HuH-7 (cell line): ENCODE measurements around the gene SLC25A30.
"Not testable (repeated sequence)": the region's sequence is repeated elsewhere in the genome, so short reads cannot be mapped to it uniquely, and the experiment has no call there.

Source experiments
- DNase-seq: peaks from one replicate; pipeline ENCODE4 v3.0.0; 2011; ENCODE audit warnings: low spot score

The SLC25A30 gene

DNA sequence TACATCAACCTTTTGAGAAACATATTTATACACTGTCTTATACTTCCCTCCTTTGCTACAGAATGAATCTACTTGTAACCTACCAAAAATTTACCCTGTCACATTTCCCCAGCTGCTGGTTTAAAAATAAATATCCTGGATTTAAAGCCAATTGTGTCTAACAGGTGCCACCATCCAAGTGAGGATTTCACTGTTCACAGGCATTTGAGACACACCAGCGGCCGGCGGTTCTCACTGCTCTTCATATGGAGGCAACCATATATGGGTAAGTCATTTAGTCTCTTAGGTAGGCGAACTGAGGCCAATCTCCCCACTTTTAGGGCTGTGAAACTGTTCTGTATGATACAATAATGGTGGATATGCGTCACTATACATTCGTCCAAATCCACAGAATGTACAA, 26.2 kb downstream of the SLC25A30 start:
- DNase-seq, result no peak

DNA sequence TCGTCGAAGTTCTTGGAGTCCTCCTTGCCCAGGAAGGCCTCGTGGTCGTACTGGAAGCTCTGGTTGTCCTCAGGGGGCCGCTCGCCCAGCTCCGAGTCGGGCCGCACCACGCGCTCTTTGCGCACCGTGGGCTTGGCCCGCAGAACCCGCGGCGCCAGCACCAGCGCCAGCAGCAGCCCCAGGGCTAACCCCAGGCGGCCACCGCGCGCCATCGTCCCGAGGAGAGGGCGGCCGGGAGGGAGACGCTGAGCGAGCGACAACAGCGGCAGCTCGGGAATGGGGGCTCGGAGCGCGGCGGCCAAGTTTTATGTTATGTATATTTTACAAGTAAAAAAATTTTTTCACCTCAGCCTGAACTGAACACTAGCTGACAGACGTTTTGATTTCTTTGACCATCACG, 27.0 kb downstream of the SLC25A30 start:
- not testable (repeated sequence) for DNase-seq

DNA sequence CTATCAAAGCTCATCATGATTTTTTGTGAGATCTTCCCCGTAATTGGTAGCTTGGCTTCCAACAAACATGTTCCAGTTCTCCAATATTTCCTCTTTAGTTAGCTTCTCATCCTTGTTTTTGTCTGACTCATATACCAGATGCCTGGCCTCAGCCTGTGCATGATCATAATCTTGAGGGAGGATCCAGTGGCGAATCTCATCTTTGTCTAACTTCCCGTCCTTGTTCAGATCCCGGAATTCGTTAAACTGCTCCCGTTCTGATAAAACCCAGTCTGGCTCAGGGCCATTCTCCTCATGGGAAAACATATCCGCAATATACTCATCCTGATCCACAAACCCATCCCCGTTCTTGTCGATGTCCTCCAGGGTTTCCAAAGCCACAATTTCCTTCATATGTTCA, 27.8 kb downstream of the SLC25A30 start:
- not testable (repeated sequence) for DNase-seq

DNA sequence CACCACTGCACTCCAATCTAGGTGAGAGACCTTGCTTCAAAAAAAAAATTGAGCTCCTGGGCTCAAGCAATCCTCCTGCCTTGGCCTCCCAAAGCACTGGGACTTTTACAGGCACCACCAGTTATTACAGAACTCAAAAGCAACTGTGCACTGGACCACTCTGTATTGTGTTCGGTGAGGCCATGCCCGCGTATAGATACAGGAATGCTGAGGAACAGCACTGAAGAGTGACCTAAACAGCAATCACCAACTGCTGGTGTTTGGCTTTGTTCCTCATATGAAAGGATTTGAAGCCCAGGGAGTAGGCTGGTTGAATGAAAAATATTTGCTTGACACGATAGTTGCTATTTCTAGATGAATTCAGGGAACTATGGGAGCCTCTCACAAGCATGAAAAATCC, 29.5 kb downstream of the SLC25A30 start:
- DNase-seq, result no peak

DNA sequence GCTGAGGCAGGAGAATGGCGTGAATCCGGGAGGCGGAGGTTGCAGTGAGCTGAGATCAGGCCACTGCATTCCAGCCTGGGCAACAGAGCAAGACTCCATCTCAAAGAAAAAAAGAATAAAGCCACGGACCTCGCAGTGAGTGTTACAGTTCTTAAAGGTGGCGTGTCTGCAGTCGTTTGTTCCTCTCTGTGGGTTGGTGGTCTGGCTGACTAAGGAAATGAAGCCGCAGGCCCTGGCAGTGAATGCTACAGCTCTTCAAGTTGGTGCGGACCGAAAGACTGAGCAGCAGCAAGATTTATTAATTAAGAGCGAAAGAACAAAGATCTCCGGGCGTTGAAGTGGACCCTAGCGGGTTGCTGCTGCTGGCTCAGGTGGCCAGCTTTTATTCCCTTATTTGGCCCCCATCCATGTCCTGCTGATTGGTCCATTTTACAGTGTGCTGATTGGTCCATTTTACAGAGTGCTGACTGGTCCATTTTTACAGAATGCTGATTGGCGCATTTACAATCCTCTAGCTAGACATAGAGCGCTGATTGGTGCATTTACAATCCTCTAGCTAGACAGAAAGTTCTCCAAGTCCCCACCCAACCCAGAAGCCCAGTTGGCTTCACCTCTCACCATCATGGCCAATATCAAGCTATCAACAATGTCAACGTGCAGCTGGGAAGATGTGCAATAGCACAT, 31.1 kb downstream of the SLC25A30 start:
- DNase-seq, result not testable (repeated sequence)

DNA sequence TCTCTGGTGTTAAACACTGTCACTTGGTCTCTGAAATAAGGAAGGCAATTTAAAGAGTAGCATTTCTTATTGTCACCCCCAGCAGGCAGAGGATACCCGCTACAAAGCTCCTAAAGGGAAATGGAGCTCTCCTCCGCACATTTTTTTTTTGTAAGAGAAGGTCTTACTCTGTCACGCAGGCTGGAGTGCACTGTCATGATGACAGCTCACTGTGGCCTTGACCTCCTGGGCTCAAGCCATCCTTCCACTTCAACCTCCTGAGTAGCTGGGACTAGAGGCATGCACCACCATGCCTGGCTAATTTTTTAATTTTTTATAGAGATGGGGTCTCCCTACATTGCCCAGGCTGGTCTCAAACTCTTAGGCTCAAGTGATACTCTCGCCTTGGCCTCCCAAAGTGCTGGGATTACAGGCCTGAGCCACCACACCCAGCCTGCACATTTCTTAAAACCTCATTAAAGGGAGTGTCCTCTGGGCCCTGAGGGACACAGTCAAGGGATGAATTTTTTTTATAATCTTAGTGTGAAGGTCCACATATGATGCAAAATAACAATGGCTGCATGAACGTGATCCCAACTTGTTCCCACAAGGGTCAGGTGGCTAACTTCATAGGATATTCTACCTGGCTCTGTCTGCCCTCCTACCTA, 32.1 kb downstream of the SLC25A30 start:
- no peak for DNase-seq

DNA sequence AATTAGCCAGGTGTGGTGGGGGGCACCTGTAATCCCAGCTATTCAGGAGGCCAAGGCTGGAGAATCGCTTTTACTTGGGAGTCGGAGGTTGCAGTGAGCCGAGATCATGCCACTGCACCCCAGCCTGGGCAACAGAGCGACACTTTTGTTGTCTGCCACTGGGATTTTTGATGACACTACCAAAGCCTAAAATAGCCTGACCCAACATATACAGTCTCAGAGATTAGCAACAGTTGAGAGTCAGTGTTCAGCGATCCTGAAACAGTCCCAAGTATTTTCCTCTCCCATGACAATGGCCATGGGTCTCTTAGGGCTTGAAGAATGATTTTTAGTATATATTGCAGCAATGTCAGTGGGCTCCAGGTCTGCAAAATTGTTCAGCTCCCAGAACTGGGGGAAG, 32.9 kb downstream of the SLC25A30 start:
- no peak for DNase-seq

DNA sequence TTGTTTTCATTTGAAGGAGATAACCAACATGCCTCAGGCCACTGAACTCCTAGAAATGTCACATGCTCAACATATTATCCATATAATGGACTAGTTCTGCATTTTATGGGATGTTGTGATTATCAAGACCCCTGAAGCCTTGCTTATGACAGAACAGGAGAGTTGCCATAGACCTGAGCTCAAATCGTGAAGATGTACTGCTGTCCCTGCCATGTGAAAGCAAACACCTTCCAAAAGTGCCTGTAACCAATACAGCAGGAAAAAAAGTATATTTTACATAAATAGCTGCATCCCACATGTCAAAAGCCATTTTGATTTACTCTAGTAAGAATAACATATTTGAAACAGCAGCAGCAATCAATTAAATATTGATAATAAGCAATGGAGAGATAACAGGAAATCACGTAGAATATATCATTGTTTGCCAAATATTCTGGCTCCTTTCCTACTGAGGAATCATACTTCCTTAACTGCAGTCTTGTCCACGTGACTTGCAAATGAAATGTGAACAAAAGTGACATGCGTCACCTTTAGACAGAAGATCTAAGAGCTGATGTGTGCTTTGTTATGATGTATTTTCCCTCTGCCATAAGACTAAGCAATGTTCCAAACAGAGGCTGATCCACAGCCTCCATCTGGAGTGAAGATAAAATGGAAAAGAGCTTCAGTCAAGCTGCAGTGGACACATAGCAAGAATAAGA, 33.5 kb downstream of the SLC25A30 start:
- DNase-seq, result no peak

DNA sequence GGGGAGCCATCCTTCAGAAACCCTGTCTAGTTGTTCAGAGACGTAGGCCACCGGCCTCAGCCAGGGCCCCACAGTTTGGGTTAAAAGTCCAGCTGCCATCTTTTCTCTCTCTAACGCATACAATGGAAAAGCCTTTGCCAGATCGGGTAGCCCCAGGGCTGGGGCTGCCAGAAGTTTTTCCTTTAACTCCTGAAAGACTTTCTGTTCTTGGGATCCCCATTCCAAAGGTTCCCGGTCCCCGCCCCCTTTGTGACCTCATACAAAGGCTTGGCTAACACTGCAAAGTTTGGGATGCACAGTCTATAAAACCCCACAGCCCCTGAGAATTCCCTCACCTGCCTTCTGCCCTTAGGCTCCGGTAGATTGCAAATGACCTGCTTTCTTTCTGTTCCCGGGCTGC, 35.4 kb downstream of the SLC25A30 start:
- not testable (repeated sequence) for DNase-seq

DNA sequence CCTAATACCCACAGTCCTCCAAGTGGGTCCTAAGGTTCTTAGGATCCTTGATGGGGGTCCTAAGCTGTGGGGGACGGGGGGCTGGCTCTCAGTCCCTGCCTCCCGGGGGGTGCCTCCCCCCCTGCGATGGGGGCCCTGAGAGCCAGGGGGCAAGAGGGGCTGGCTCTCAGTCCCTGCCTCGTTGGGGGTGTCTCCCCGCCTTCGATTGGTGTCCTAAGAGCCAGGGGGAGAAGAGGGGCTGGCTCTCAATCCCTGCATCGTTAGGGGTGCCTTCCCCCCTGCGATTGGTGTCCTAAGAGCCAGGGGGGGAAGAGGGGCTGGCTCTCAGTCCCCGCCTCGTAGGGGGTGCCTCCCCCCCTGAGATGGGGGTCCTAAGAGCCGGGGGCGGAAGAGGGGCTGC, 37.0 kb downstream of the SLC25A30 start:
- DNase-seq, result no peak

DNA sequence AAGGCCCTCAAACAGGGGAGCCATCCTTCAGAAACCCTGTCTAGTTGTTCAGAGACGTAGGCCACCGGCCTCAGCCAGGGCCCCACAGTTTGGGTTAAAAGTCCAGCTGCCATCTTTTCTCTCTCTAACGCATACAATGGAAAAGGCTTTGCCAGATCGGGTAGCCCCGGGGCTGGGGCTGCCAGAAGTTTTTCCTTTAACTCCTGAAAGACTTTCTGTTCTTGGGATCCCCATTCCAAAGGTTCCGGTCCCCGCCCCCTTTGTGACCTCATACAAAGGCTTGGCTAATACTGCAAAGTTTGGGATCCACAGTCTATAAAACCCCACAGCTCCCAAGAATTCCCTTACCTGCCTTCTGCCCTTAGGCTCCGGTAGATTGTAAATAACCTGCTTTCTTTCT, 37.5 kb downstream of the SLC25A30 start:
- not testable (repeated sequence) for DNase-seq

DNA sequence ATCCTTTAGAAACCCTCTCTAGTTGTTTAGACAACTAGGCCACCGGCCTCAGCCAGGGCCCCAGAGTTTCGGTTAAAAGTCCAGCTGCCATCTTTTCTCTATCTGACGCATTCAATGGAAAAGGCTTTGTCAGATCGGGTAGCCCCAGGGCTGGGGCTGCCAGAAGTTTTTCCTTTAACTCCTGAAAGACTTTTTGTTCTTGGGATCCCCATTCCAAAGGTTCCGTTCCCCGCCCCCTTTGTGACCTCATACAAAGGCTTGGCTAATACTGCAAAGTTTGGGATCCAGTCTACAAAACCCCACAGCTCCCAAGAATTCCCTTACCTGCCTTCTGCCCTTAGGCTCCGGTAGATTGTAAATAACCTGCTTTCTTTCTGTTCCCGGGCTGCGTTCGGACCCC, 38.7 kb downstream of the SLC25A30 start:
- DNase-seq, result not testable (repeated sequence)

DNA sequence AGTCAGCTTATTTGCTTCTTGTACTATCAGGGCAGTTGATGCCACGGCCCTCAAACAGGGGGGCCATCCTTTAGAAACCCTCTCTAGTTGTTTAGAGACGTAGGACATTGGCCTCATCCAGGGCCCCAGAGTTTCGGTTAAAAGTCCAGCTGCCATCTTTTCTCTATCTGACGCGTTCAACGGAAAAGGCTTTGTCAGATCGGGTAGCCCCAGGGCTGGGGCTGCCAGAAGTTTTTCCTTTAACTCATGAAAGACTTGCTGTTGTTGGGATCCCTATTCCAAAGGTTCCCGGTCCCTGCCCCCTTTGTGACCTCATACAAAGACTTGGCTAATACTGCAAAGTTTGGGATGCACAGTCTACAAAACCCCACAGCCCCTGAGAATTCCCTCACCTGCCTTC, 39.4 kb downstream of the SLC25A30 start:
- DNase-seq, result not testable (repeated sequence)

DNA sequence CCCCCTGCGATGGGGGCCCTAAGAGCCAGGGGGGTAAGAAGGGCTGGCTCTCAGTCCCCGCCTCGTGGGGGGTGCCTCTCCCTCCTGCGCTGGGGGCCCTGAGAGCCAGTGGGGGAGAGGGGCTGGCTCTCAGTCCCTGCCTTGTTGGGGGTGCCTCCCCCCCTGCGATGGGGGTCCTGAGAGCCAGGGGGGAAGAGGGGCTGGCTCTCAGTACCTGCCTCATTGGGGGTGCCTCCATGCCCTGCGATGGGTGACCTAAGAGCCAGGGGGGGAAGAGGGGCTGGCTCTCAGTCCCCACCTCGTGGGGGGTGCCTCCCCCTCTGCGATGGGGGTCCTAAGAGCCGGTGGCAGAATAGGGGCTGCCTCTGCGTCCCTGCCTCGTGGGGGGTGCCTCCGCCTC, 40.9 kb downstream of the SLC25A30 start:
- not testable (repeated sequence) for DNase-seq

DNA sequence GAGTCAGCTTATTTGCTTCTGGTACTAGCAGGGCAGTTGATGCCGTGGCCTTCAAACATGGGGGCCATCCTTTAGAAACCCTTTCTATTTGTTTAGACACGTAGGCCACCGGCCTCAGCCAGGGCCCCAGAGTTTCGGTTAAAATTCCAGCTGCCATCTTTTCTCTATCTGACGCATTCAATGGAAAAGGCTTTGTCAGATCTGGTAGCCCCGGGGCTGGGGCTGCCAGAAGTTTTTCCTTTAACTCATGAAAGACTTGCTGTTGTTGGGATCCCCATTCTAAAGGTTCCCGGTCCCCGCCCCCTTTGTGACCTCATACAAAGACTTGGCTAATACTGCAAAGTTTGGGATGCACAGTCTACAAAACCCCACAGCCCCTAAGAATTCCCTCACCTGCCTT, 41.5 kb downstream of the SLC25A30 start:
- DNase-seq, result not testable (repeated sequence)

DNA sequence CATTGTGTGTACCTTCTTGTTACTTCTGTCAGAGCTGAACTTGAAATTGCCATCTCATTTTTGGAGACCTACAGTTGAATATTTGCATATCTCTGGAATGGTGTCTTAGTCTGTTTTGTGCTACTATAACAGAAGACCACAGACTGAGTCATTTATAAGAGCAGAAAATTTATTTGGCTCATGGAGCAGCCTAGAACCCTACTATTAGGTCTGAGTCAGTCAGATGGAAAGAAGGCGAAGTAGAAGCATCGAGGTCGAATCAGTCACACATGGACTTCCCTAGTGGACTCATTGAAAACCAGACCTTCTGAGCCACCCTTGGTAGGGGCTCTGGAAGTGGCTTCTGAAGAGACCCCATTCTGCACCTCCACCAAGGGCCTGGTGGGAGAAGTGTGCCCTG, 43.3 kb downstream of the SLC25A30 start:
- no peak for DNase-seq

DNA sequence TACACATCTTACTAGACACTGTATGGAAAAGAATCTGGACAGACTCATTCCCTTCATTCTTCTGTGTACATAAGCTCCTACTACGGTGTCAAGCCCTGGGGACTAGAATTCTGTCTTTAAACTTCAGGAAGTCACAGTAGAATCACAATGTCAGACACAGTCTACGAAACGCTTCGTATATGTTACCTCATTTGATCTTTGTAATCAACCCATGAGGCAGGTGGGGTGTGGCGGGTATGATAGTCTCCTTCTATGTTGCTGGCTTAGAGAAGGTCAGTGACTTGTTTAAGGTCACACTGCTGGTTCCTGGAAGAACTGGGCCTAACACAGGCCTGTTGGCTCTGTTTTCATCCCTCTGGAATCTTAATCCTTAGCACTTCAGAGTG, 45.0 kb downstream of the SLC25A30 start:
- DNase-seq, result no peak

DNA sequence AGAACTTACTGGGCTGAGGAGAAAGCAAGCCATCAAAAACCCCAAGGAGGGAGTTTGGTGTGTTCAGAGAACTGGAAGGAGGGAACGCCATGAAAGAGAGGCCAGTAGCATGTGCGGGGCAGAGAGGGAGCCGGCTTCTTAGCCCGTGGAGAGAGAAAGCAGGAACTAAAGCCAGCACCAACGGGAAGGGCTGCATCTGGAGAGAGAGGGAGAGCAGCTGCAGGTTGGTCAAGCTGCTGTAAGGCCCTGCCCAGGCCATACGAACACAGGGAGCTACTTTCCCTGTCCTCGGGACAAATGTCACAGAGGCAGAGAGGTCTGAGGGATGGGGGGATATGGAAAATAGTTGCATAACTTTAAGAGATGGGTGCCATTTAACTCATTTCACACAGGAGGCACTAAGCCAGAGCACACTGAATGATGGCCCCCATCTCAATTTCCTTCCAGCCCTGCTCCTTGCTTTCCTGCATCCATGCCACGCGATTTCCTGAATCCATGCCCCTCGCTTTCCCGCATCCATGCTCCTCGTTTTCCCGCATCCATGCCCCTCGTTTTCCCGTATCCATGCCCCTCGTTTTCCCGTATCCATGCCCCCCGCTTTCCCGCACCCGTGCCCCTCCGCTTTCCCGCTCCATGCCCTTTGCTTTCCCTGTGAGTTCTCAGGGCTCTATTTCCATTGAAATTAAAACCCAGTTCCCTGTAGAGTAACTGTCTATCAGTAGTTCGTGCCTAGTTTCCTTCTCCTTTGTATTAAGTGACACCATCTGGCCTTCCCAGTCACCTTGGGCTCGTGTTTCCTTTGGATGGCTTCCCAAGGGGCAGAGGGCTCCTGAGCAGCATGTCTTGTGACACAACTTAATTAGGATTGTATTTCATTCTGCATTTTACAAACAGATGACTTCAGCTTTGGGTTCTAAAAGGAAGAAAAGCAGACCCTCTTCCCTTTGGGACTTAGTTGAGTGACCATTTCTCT, 45.7 kb downstream of the SLC25A30 start:
- DNase-seq, result no peak

DNA sequence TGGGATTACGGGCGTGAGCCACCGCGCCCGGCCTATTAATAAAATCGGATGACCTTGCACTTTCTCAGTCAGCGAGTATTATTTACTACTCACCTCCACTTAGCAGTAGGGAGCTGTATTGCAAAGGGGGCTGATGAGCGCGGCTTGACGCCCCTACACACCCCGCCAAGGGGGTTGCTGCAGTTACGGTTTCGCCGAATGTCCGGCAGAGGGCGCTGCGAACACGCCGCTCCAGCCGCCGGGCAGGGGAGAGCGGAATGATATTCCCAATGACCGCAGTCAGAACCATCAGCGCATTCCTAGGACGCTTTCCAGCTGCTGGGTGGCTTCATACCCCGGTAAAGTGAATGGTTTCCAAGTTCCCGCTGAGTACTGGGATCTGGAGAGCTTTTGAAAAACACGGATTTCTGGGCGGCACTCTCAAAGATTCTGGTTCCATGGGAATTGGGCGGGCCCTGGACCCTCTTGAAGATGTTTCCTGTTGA, 47.2 kb downstream of the SLC25A30 start:
- DNase-seq, result peak; percentile 69

DNA sequence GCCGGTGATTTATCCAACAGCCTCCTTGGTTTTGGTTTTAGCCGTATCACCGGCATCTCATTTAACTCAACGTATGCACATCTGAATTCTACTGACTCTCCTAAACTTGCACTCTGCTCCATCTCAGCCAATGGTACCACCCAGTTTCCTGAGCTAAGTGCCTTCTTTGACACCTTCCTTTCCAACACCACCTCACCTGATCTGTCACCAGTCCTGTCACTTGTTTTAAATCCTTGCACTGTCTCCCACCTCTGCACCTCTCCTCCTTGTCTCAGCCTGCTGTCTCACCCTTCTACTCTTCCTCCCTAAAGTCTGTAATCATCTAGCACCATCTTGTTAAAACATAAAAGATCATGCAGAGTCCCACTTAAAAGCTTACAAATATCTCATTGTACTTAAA, 49.1 kb downstream of the SLC25A30 start:
- DNase-seq, result no peak

DNA sequence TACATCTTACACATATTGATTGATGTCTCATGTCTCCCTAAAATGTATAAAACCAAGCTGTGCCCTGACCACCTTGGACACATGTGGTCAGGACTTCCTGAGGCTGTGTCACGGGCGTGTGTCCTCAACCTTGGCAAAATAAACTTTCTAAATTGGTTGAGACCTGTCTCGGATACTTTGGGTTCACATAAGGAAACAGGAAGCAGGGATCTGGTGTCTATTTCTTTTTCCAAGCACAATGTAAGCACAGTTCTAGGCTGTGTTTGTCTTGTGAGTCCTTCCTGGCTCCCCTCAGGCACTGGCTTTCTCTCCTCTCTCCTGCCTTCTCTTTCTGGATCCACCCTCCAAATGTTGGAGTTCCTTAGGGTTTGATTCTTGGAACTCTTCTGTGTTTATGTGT, 49.6 kb downstream of the SLC25A30 start:
- no peak for DNase-seq

DNA sequence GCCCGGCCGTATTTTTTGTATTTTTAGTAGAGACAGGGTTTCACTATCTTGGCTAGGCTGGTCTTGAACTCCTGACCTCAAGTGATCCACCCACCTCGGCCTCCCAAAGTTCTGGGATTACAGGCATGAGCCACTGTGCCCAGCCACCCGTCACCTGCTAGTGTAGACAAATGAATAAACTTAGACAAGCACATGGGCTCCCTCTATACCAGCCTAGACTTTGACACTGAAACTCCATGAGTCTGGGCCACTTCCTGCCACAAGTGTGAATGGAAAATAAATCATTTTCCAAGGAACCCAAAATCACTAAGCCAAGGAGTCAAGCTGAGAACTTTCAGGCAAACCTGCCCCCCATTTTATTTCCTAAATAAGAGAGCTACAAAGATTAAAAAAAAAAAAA, 50.2 kb downstream of the SLC25A30 start:
- no peak for DNase-seq
